Activated CD4-positive, alpha-beta T cell treated with anti-CD3 and anti-CD28 coated beads for 1 hour (primary cell): ENCODE measurements around the gene IER5.

Experiments used
- DNase-seq: peaks from one replicate; pipeline ENCODE4 v3.0.0-alpha.2; 2020

Gene IER5

GRCh38 chr1:181077576-181078242, 10.8 kb upstream of the IER5 start:
- no peak for DNase-seq

GRCh38 chr1:181079382-181079781, 9.1 kb upstream of the IER5 start:
- DNase-seq, result no peak

- DNase-seq, result no peak
These were observed 8.6 kb upstream of the IER5 start for GRCh38 chr1:181079920-181080319.

- no peak for DNase-seq
These were observed 7.9 kb upstream of the IER5 start for GRCh38 chr1:181080556-181080955.

GRCh38 chr1:181081395-181081794, 7.1 kb upstream of the IER5 start:
- no peak for DNase-seq

- peak; percentile 47 for DNase-seq
These were observed 4.5 kb upstream of the IER5 start for GRCh38 chr1:181083842-181084605.

DNA sequence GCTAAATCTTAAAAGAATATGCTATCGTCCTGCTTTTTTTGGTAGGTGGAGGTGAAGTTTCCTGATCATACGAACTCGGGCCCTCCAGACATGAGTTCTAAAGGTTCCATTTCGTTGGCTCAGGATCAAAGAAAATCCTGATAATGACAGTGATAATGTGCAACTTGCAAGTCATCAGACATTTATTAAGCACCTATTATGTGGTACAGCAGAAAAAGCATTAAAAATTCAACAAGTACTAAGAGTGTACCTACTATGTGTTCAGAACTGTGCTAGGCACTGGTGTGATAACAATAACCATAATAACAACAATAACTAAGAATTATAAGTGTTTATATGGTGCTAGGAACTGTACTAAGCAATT, 3.9 kb upstream of the IER5 start:
- no peak for DNase-seq

DNA sequence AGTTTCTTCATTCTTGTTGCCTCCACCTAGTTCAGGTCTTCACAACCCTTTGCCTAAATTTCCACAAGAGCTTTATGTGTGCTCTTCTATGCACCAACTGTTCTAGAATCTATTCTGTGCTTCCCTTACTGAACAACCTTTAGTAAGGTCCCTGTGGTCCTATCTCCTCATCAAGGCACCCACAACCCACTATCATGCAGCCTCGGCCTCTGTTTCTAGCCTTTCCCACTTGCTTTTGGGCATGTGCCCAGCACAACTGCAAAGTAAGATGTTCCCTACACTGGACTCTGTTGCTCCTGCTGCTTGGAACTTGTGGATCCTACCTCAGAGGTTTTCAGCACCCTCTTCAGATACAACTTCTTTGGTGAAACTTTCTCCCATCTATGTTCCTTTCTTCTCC, 2.4 kb upstream of the IER5 start:
- DNase-seq, result no peak

DNA sequence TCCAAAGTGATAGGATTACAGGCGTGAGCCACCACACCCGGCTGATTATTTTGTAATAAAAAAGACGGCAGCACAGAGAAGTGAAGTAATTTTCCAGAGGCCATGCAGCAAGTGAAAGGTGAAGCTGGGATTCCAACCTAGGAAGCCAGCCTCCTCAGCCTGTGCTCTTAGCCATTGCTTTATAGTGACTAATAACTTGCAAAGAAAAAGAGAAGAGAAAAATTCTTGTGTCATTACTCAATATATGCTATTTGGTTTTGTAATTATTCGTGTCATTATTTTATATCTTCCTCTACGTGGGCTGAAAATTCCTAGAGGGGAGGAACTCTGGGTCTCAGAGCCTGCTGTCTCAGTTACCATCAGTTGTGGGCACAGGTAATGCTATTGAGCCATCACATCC, 1.6 kb upstream of the IER5 start:
- DNase-seq, result no peak

- DNase-seq, result no peak
These were observed 1.0 kb upstream of the IER5 start for GRCh38 chr1:181087400-181087901.

- peak; percentile 12 for DNase-seq
These were observed 646 bp downstream of the IER5 start for GRCh38 chr1:181089017-181089675.

DNA sequence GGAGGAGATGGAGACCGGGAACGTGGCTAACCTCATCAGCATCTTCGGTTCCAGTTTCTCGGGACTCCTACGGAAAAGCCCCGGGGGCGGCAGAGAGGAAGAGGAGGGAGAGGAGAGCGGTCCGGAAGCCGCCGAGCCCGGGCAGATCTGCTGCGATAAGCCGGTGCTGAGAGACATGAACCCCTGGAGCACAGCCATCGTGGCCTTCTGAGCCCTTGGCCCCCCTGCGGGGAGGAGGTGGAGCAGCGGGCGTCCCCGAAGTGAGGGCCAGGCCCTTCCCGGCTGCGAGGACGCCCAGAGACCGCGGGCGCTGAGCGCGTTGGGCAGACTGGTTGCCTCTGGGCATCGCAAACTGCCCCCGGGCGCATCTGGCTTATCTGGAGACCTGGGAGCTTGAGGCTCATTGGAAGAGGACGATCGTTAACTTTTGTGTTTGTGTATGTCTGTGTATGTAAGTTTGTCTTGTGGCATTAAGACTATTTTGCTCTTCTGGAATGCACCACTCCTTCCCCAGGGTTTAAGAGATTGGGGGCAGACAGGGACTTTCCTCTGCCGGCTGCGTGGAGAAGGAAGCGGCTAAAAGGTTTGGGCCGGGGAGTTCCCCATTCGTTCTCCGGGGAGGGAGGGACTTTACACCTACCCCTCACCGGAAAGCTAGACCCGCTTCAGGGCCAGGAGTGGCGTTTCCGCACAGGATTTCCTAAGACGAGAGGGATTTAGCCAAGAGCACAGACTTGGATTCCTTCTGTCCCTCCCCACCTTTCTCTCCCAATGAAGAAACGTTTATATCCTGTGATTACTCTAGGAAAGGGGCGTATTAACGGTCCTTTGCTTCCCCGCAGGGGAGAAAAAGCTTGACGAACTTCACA, 1.4 kb downstream of the IER5 start:
- DNase-seq, result peak; percentile 63

DNA sequence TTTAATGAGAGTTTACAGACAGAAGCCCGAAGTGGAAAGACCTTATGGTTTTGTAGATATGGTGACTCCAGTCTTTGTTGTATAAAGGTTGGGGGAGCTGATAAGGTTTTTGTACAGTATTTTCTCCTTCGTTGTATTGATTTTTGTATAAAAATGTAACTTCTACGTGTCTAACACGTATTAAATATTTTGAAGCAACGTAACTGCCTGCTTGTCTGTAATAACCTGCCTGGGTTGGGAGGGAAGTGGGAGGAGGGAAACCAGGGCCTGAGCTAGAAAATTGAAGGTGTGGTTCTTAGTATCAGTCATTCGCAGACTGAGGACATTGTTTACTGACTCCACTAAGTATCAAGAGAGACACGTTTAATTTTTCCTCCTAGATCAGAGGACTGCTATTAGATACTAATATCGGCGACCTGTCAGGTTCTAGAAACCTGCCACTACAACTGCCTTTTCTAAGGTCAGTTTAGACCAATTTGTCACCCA, 2.2 kb downstream of the IER5 start:
- no peak for DNase-seq

DNA sequence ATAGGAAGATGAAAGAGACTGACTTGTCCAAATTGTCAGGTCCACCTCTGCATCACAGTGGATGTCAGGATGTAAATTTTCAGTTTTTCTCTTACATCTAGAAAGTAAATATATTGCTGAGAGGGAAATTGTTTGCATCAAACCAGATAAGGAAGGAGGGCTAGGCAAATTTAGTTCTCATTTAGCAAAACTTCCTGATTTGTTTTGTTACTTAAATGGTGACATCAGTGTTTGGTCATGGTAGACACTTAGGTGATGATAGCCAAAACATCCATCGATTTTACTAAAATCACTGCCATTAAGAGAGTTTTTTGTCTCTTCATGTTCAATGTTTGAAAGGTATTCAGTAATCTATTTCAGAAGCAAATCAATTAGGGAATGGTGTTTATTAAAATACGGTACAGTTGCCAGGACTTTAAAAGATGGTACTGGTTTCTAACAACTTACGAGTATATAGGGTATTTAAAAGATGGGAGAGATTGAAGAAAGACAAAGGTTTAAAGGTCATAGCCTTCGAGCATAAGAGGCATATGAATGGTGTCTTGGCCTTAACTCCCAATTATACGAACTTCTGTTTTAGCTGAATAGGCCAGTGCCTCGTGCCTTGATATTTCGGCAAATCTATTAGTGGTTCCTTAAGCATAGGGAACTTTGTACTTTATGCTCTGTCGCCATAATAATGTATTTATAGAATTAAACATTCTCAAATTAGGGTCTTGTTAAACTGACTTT, 3.0 kb downstream of the IER5 start:
- no peak for DNase-seq

DNA sequence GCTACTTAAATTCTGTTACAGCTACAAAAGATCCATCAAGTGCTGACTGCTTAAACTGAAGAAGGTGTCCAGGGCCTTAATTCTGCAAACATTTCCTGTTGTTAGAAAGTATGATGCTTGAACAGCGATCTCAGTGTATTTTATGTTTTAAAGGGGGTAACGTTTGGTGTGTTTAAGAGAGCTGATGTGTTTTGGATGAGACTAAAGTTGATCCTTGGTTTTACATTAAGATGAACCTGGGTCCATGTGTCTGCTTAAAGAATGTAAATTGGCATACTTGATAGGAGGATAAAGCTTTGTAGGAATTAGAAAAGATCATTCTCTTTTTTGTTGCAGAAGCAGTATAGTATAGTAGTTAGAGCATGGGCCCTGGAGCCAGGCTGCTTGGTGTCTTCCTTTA, 3.6 kb downstream of the IER5 start:
- no peak for DNase-seq

GRCh38 chr1:181092883-181093458, 4.5 kb downstream of the IER5 start:
- DNase-seq, result no peak

DNA sequence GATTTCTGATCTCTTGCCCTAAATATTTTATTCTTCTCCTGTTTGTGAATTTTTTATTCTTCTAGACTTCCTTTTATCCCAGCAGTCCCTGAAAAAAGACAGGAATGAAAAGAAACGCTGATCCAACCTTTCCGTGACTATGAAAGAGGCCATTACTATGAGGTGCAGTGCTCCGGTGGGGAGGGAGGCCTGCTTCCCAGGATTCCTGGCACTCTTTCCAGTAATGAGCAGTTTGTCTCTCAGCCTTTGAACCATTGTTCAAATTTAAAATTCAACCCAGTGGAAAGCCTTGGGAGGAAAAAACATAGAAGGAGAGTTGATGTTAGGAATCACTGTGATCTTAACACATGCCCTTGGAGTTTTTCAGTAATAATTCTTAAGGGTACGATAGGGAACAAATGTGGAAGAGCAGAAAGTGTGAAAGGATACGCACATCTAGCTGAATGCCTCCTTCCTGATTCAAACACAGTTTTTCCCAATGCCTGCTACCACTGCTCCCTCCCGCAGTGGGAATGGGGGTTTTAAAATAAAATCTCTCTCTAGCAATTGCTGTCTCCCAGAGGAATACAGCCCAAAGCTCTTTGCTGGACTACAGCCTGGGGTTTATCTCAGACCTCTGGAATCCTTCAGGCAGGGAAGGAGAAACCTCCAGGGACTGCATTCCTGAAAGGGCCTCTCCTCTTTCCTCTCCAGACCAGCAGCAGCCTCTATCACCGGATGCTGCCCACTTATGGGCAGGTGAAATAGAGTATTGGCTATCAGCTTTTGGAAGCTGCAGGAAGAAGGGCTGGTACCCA, 6.1 kb downstream of the IER5 start:
- DNase-seq, result no peak

DNA sequence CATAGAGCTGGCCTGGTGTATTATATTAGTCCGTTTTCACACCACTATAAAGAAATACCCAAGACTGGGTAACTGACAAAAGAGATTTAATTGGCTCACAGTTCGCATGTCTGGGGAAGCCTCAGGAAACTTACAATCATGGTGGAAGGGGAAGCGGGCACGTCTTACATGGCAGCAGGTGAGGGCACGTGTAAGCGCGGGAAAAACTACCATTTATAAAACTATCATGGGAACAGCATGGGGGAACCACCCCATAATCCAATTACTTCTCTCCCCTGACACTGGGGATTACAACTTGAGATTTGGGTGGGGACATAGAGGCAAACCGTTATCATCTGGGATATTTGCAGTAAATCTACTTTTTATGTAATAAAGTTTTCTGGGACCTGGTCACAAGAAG, 6.8 kb downstream of the IER5 start:
- no peak for DNase-seq

DNA sequence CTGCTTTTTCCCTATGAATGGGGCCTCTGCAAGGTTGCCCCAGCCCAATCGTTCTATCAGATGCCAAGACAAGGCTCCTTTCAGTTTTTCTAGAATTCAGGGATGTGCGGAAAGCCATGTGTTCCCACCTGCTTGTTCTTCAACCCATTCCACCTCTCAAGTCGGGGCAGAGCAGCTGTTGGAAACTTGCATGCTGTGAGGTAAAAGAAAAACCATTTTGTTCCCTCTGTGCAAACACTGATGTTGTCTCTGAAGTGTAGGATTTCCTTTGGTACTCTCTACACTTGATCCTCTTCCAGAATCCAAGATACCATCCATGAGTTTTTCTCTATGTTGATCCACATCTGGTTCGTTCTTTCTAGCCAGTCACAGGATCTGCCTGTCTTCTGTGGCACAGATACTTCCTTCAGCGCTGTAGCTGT, 7.3 kb downstream of the IER5 start:
- no peak for DNase-seq

- DNase-seq, result no peak
These were observed 8.7 kb downstream of the IER5 start for GRCh38 chr1:181097242-181097641.
